ENCODE measurements around the gene OR4K5. TPM values are rescaled to one million over a fixed set of nuclear protein-coding genes. Genes with fewer than 3 reads are reported as not detected.
"Not testable (repeated sequence)": the region's sequence is repeated elsewhere in the genome, so short reads cannot be mapped to it uniquely, and the experiment has no call there.

Gene OR4K5
- total RNA-seq, 4 donors from 2014 or later: not detected

DNA sequence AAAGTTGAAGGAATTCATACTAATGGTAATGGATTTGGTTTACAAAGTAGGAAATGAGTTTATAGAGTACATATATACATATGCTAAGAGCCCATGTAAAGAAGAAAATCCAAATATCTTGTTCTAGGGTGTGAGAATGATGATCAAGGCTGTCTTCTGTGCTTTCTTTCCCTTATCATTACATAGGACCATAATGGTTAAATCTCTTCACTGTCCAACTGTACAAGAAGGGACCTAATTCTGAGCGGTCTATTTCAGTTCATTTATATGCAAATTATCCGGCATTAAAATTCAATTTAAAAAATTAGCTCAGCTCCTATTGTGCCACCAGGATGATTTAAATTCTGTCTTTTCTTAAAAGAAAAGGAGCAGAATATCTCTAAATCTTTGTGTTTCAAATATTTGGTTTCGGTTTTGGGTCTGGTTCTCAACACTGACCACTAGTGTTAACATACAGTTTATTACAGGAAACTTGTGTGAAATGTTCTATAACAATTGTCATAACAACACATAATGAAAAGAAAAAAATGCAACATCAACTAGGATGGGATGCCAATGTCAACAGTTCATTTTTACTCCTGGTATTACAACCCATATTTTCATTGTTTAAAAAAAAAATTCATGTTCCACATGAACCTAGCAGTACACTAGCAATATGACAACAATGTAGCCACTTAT, 27.1 kb downstream of the OR4K5 start:
- no peak for ATAC-seq (ENCODE audit: low FRiP score)
- no peak for DNase-seq (ENCODE audit: low spot score)
- TF ChIP-seq, protein P1, sequence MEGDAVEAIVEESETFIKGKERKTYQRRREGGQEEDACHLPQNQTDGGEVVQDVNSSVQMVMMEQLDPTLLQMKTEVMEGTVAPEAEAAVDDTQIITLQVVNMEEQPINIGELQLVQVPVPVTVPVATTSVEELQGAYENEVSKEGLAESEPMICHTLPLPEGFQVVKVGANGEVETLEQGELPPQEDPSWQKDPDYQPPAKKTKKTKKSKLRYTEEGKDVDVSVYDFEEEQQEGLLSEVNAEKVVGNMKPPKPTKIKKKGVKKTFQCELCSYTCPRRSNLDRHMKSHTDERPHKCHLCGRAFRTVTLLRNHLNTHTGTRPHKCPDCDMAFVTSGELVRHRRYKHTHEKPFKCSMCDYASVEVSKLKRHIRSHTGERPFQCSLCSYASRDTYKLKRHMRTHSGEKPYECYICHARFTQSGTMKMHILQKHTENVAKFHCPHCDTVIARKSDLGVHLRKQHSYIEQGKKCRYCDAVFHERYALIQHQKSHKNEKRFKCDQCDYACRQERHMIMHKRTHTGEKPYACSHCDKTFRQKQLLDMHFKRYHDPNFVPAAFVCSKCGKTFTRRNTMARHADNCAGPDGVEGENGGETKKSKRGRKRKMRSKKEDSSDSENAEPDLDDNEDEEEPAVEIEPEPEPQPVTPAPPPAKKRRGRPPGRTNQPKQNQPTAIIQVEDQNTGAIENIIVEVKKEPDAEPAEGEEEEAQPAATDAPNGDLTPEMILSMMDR (IDR thresholded peaks at IDR 0.05): no peak

DNA sequence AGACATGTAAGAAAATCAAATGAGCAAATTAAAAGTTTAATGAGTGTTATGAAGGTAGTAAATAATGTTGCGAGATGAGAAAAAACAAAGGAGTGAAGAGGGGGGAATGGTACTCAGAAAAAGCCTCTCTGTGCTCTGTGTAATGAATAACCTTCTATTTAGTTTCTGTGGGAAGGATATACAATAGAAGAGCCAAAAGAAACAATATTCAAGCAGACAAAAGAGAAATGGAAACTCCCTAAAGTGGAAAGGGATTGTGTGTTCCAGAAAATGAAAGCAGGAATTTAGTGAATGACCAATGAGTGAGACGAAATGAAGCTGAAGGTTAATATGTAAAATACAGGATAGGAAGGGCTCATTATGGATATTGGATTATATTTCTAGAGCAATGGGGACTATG, 28.8 kb downstream of the OR4K5 start:
- DNase-seq (ENCODE audit: low spot score) (no peak), ATAC-seq (ENCODE audit: low FRiP score) (no peak)
- TF ChIP-seq, protein P1 (IDR thresholded peaks at IDR 0.05): no peak

DNA sequence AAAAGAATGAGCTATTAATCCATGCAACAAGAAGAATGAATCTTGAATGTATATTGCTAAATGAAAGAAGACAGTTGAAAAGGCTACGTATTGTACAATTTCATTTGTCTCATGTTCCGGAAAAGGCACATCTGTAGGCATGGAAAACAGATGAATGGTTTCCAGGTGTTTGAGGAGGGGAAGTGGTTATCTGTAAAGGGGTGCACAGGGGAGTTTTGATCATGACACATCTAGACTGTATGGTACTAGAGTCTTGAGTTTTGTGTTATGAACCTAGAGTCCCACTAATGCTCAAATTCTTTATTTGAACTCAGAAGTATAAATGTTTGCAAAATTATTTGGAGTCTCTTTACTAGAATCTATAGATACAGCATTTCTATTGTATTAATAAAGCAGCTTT, 49.3 kb downstream of the OR4K5 start:
- ATAC-seq (ENCODE audit: low FRiP score); DNase-seq (ENCODE audit: low spot score): not testable (repeated sequence)

Other genes starting within 250 kb of the OR4K5 start
- gene OR11H2, start 206.7 kb upstream of the OR4K5 start, total RNA-seq: not detected
- not detected for gene OR4Q3, start 177.0 kb upstream of the OR4K5 start, total RNA-seq
- not detected for gene OR4M1, start 147.1 kb upstream of the OR4K5 start, total RNA-seq
- gene OR4N2, start 116.8 kb upstream of the OR4K5 start, total RNA-seq: under 1 TPM in 1 of 4 donors, not detected in 3; 0.09 TPM
- gene OR4K2, start 45.5 kb upstream of the OR4K5 start, total RNA-seq: not detected
- gene OR4K1, start 10.3 kb downstream of the OR4K5 start, total RNA-seq: not detected
- not detected for gene OR4K15, start 55.0 kb downstream of the OR4K5 start, total RNA-seq
- gene OR4Q2, start 81.6 kb downstream of the OR4K5 start, total RNA-seq: not detected
- gene OR4K14, start 98.7 kb downstream of the OR4K5 start, total RNA-seq: not detected
- gene OR4K13, start 115.4 kb downstream of the OR4K5 start, total RNA-seq: not detected
- not detected for gene OR4L1, start 139.4 kb downstream of the OR4K5 start, total RNA-seq
- not detected for gene OR4K17, start 190.1 kb downstream of the OR4K5 start, total RNA-seq
- not detected for gene OR4N5, start 218.2 kb downstream of the OR4K5 start, total RNA-seq